Upper lobe of right lung (tissue), 1 donor: ENCODE measurements around the gene AFG1L. TPM values are rescaled to one million over a fixed set of nuclear protein-coding genes. Genes with fewer than 3 reads are reported as not detected.
"Not testable (repeated sequence)": the region's sequence is repeated elsewhere in the genome, so short reads cannot be mapped to it uniquely, and the experiment has no call there.

Source experiments
- ATAC-seq: fragments of 200-7000 bp; cut with Tn5 transposase; one replicate; pipeline ENCODE4 v1.9.1; 2020; ENCODE audit warnings: mild to moderate bottlenecking, moderate library complexity
- DNase-seq: peaks from one replicate; pipeline ENCODE4 v3.0.0-alpha.2; 2020
- H3K27ac ChIP-seq: fragments of 200-600 bp; one replicate; pipeline ENCODE4 v1.8.0; 2022
- H3K27me3 ChIP-seq: fragments of 200-600 bp; one replicate; pipeline ENCODE4 v1.8.0; 2022; ENCODE audit warnings: mild to moderate bottlenecking
- H3K36me3 ChIP-seq: fragments of 200-600 bp; one replicate; pipeline ENCODE4 v1.8.0; 2022
- H3K4me1 ChIP-seq: fragments of 200-600 bp; one replicate; pipeline ENCODE4 v1.8.0; 2022
- H3K4me3 ChIP-seq: fragments of 200-600 bp; one replicate; pipeline ENCODE4 v1.8.0; 2022; ENCODE audit warnings: mild to moderate bottlenecking
- H3K9me3 ChIP-seq: fragments of 200-600 bp; one replicate; pipeline ENCODE4 v1.8.0; 2022
- intact Hi-C: fragments of 100-400 bp; cut with DNase I; formaldehyde crosslinking; loops from one replicate; pipeline ENCODE4 v1.11.0; 2022
- total RNA-seq: library from RNA; stranded (reverse); fragmentation: NEBNext Ultra II Directional; extraction: Animal tissue kit (Norgen Biotek cat#: 25700); gene quantifications from one replicate; pipeline ENCODE4 v1.2.1, GENCODE V29; 2021
- TF ChIP-seq, protein P1 (sequence below): fragments of 200-600 bp; IDR thresholded peaks from one replicate; pipeline ENCODE4 v1.8.0; 2022; ENCODE audit warnings: antibody characterized with exemption
- donor health status: DM: no; HTN: yes; CAD: no; lungs with severe emphysema.

AFG1L gene
- total RNA-seq, 1 donor from 2014 or later, result 7.7 TPM

DNA sequence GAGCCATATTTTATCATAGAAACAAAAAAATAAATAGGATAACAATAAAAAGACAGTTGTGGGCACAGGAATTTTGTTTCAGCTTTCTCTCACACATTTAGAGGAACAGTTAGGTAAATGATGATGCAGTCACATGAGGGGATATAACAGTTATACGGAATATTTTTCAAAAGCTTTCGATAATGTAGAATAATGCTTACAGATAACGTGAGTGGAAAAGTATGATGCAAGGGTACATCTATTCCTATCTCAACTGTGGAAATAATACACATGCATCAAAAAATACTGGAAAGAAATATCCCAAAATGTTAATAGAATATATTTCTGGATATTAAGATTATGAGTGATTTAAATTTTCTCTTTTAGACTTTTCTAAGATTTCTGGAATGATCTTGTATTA is 114.0 kb downstream of the AFG1L start:
- Histone ChIP-seq H3K9me3 (no peaks in the 10 kb centered on the region), H3K27me3 (no peaks in the 10 kb centered on the region), H3K4me1 (no peaks in the 10 kb centered on the region), H3K36me3 (no peaks in the 10 kb centered on the region), H3K4me3 (no peak overlapping the region), H3K27ac (no peak overlapping the region)
- TF ChIP-seq, protein P1, sequence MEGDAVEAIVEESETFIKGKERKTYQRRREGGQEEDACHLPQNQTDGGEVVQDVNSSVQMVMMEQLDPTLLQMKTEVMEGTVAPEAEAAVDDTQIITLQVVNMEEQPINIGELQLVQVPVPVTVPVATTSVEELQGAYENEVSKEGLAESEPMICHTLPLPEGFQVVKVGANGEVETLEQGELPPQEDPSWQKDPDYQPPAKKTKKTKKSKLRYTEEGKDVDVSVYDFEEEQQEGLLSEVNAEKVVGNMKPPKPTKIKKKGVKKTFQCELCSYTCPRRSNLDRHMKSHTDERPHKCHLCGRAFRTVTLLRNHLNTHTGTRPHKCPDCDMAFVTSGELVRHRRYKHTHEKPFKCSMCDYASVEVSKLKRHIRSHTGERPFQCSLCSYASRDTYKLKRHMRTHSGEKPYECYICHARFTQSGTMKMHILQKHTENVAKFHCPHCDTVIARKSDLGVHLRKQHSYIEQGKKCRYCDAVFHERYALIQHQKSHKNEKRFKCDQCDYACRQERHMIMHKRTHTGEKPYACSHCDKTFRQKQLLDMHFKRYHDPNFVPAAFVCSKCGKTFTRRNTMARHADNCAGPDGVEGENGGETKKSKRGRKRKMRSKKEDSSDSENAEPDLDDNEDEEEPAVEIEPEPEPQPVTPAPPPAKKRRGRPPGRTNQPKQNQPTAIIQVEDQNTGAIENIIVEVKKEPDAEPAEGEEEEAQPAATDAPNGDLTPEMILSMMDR, result no peak
- no peak for DNase-seq
- intact Hi-C loops, result no loop called here
- no peak for ATAC-seq

DNA sequence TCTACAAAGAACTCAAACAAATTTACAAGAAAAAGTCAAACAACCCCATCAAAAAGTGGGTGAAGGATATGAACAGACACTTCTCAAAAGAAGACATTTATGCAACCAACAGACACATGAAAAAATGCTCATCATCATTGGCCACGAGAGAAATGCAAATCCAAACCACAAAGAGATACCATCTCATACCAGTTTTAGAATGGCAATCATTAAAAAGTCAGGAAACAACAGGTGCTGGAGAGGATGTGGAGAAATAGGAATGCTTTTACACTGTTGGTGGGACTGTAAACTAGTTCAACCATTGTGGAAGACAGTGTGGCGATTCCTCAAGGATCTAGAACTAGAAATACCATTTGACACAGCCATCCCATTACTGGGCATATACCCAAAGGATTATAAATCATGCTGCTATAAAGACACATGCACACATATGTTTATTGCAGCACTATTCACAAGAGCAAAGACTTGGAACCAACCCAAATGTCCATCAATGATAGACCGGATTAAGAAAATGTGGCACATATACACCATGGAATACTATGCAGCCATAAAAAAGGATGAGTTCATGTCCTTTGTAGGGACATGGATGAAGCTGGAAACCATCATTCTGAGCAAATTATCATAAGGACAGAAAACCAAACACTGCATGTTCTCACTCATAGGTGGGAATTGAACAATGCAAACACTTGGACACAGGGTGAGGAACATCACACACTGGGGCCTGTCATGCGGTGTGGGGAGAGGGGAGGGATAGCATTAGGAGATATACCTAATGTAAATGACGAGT is 121.4 kb downstream of the AFG1L start:
- H3K9me3 ChIP-seq, H3K27ac ChIP-seq, H3K27me3 ChIP-seq, intact Hi-C loops, ATAC-seq, H3K4me3 ChIP-seq, H3K36me3 ChIP-seq, DNase-seq, H3K4me1 ChIP-seq: not testable (repeated sequence)

DNA sequence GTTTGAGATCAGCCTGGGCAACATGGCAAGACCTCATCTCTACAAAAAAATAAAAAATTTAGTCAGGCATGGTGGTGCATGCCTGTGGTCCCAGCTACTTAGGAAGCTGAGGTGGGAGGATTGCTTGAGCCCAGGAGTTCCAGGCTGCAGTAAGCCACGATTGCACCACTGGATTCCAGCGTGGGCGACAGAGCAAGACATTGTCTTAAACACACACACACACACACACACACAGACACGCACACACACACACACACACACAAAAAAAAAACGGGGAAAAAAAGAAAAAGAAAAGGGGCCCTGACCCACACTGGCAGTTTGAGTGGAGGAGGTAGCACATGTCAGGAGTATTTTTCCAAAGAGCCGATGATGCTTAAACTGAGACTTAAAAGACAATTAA is 122.2 kb downstream of the AFG1L start:
- H3K27me3 ChIP-seq, result no peaks in the 10 kb centered on the region
- TF ChIP-seq, protein P1, result no peak
- no peaks in the 10 kb centered on the region for H3K4me1 ChIP-seq
- no peak for ATAC-seq
- intact Hi-C loops, result no loop called here
- no peak for DNase-seq
- H3K4me3 ChIP-seq, result no peak overlapping the region
- H3K27ac ChIP-seq, result no peak overlapping the region
- no peaks in the 10 kb centered on the region for H3K9me3 ChIP-seq
- no peaks in the 10 kb centered on the region for H3K36me3 ChIP-seq

DNA sequence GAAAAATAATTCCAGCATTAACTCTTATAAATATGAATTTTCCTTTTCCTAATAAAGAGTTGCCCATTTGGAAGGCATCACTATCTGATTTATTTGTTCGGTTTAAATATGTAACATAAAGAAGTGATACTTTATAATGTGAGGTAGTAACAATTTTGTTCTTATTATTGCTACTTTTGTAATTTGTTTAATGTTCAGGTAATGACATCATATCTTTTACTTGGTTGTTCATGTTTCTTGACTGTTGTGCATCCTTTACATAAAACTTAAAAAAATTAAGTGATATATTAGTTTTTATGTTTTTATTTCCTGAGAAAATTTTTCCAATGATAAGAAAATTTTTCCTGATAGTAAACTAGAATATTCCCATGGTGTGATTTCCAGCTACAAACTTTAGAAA is 124.6 kb downstream of the AFG1L start:
- TF ChIP-seq, protein P1, result no peak
- no peaks in the 10 kb centered on the region for H3K4me1 ChIP-seq
- H3K27ac ChIP-seq, result no peak overlapping the region
- no peaks in the 10 kb centered on the region for H3K9me3 ChIP-seq
- H3K36me3 ChIP-seq, result no peaks in the 10 kb centered on the region
- intact Hi-C loops, result no loop called here
- no peaks in the 10 kb centered on the region for H3K27me3 ChIP-seq
- no peak for ATAC-seq
- no peak overlapping the region for H3K4me3 ChIP-seq
- DNase-seq, result no peak

DNA sequence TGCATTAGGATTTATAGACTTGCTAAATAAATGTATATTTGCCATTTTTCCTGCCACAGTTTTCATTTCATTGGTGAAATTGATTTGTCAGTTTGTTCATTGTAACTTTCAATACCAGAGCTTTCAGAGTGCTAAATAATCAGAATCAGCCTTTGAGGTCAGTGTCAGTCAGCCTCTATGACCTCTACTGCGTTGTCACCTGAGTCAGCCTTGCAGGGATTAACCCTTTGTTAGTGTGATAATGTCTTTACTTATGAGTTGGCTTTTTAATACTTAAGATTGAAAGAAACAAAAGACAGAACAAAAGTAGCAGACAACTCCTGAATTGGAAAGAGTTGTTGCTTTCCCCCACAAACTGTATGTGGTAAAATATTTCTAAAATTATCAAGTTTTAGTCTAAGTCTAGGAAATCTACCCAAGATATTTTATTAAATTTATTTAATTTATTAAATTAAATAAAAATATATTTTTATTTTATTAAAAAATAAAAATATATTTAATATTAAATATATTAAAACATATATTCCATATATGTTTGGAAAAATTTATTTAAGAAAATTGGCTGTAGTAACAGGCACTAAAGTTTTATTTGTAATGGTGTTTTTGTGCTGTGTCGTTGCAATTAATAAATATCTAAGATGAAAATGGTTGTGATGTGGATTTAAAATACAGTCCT is 125.2 kb downstream of the AFG1L start:
- intact Hi-C loops, result no loop called here
- H3K27me3 ChIP-seq, result no peaks in the 10 kb centered on the region
- TF ChIP-seq, protein P1, result no peak
- H3K36me3 ChIP-seq, result no peaks in the 10 kb centered on the region
- H3K9me3 ChIP-seq, result no peaks in the 10 kb centered on the region
- no peak overlapping the region for H3K27ac ChIP-seq
- H3K4me3 ChIP-seq, result no peak overlapping the region
- H3K4me1 ChIP-seq, result no peaks in the 10 kb centered on the region
- ATAC-seq (no peak), DNase-seq (no peak)

DNA sequence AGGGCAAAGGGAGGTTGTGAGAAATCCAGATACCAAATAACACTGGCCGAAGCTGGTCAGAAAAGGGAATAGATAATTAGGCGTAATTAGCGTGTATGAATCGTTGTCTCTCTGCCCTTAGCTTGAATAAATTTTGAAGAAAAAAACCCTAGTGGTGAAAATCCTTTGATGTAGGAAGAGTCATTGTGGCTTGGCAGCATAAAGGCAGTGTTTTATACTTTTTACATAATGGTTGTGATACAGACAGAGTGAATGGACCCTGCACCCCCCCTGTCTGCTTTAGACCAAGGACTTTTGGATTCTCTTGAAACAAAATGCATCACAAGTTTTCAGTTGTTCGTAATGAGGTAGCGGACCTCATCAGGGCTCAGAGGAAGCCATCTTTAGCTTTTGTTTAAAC is 126.5 kb downstream of the AFG1L start:
- no peaks in the 10 kb centered on the region for H3K36me3 ChIP-seq
- intact Hi-C loops, result no loop called here
- DNase-seq, result no peak

More for the DNA sequence above, 126.5 kb downstream of the AFG1L start:
- H3K9me3 ChIP-seq, result no peaks in the 10 kb centered on the region
- H3K27me3 ChIP-seq, result no peaks in the 10 kb centered on the region
- no peak overlapping the region for H3K27ac ChIP-seq
- no peak overlapping the region for H3K4me3 ChIP-seq
- no peaks in the 10 kb centered on the region for H3K4me1 ChIP-seq
- TF ChIP-seq, protein P1, result no peak
- ATAC-seq, result no peak
